Liver (tissue), 3 donors: ENCODE data around the gene CD226.

Experiments used
- ATF3 ChIP-seq: IDR thresholded peaks from 2 replicates; pipeline ENCODE4 v1.6.1; 2016; ENCODE audit warnings: antibody characterized with exemption
- EGR1 ChIP-seq, 2 donors: IDR thresholded peaks; 2 replicates each; pipeline ENCODE4 v1.6.1; 2016 to 2018; ENCODE audit warnings: antibody characterized with exemption in 2 of 2, low read depth in 2 of 2
- GABPA ChIP-seq, 2 donors: IDR thresholded peaks in 1 of 2; conservative IDR thresholded peaks in 1 of 2; 2 replicates each; pipeline ENCODE4 v1.6.1; 2016; ENCODE audit warnings: antibody characterized with exemption in 2 of 2, mild to moderate bottlenecking in 1 of 2, moderate library complexity in 1 of 2
- JUND ChIP-seq, 2 donors: IDR thresholded peaks; 2 replicates each; pipeline ENCODE4 v1.6.1; 2016; ENCODE audit warnings: antibody characterized with exemption in 2 of 2
- MAX ChIP-seq: IDR thresholded peaks from 2 replicates; pipeline ENCODE4 v1.6.1; 2016; ENCODE audit warnings: antibody characterized with exemption
- RAD21 ChIP-seq, 2 donors: IDR thresholded peaks; 2 replicates each; pipeline ENCODE4 v1.6.1; 2016; ENCODE audit warnings: antibody characterized with exemption in 2 of 2, mild to moderate bottlenecking in 2 of 2
- REST ChIP-seq: IDR thresholded peaks from 2 replicates; pipeline ENCODE4 v1.6.1; 2016; ENCODE audit warnings: antibody characterized with exemption, mild to moderate bottlenecking
- SP1 ChIP-seq: IDR thresholded peaks from 2 replicates; pipeline ENCODE4 v1.6.1; 2018; ENCODE audit warnings: antibody characterized with exemption, mild to moderate bottlenecking
- TAF1 ChIP-seq: conservative IDR thresholded peaks from 2 replicates; pipeline ENCODE4 v1.6.1; 2016; ENCODE audit warnings: antibody characterized with exemption, mild to moderate bottlenecking
- YY1 ChIP-seq: IDR thresholded peaks from 2 replicates; pipeline ENCODE4 v1.6.1; 2016; ENCODE audit warnings: antibody characterized with exemption, mild to moderate bottlenecking
- ZBTB33 ChIP-seq: IDR thresholded peaks from 2 replicates; pipeline ENCODE4 v1.6.1; 2016; ENCODE audit warnings: antibody characterized with exemption
- TF ChIP-seq, protein P1 (sequence below): fragments of 150-350 bp; IDR thresholded peaks from 2 replicates; pipeline ENCODE4 v1.5.1; 2017; ENCODE audit warnings: improper control_type of control experiment, low read depth, low read length; ENCODE audit not compliant: missing input control
- donor health status: healthy.
- donor health status: healthy.

- TF ChIP-seq MAX (no peak), ZBTB33 (no peak), YY1 (no peak), SP1 (no peak), ATF3 (no peak), JUND (IDR thresholded peaks at IDR 0.05) (no peak), TAF1 (no peak), REST (no peak), GABPA (IDR thresholded peaks at IDR 0.05 in 1 of 2, conservative IDR thresholded peaks at IDR 0.05 in 1 of 2) (no peak), EGR1 (IDR thresholded peaks at IDR 0.05; ENCODE audit: low read depth in 2 of 2) (no peak), RAD21 (IDR thresholded peaks at IDR 0.05) (no peak)
- TF ChIP-seq, protein P1, sequence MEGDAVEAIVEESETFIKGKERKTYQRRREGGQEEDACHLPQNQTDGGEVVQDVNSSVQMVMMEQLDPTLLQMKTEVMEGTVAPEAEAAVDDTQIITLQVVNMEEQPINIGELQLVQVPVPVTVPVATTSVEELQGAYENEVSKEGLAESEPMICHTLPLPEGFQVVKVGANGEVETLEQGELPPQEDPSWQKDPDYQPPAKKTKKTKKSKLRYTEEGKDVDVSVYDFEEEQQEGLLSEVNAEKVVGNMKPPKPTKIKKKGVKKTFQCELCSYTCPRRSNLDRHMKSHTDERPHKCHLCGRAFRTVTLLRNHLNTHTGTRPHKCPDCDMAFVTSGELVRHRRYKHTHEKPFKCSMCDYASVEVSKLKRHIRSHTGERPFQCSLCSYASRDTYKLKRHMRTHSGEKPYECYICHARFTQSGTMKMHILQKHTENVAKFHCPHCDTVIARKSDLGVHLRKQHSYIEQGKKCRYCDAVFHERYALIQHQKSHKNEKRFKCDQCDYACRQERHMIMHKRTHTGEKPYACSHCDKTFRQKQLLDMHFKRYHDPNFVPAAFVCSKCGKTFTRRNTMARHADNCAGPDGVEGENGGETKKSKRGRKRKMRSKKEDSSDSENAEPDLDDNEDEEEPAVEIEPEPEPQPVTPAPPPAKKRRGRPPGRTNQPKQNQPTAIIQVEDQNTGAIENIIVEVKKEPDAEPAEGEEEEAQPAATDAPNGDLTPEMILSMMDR: no peak
Observed at GRCh38 chr18:69906765-69907164, 40.9 kb downstream of the CD226 start.
